Mesenchymal stem cell (in vitro differentiated cells and primary cell): Measurements from ENCODE around the gene GPR39.

Experiments
- DNase-seq: peaks from one replicate; pipeline ENCODE4 v3.0.0-alpha.2; 2013
- H2AFZ ChIP-seq: one replicate; pipeline ENCODE4 v1.6.1; 2013; ENCODE audit warnings: low read depth, mild to moderate bottlenecking, control low read depth, inconsistent platforms, low read length, moderate library complexity
- H2AK5ac ChIP-seq: 2 replicates; pipeline ENCODE4 v1.6.1; 2013; ENCODE audit warnings: low read length, moderate library complexity, mild to moderate bottlenecking, inconsistent platforms; ENCODE audit not compliant: severe bottlenecking
- H2BK120ac ChIP-seq: one replicate; pipeline ENCODE4 v1.6.1; 2013; ENCODE audit warnings: low read depth, mild to moderate bottlenecking, inconsistent platforms, low read length, moderate library complexity
- H2BK12ac ChIP-seq, 2 experiments: one replicate each; pipeline ENCODE4 v1.6.1; 2013; ENCODE audit warnings: inconsistent platforms in 2 of 2, low read length in 2 of 2, mild to moderate bottlenecking in 2 of 2, moderate library complexity in 2 of 2, control low read depth in 1 of 2
- H2BK15ac ChIP-seq: one replicate; pipeline ENCODE4 v1.6.1; 2013; ENCODE audit warnings: mild to moderate bottlenecking, low read depth, inconsistent platforms; ENCODE audit not compliant: poor library complexity, severe bottlenecking
- H2BK5ac ChIP-seq: 2 replicates; pipeline ENCODE4 v1.6.1; 2013; ENCODE audit warnings: low read depth, mild to moderate bottlenecking, low read length, control low read depth, inconsistent platforms; ENCODE audit not compliant: poor library complexity, severe bottlenecking
- H3K14ac ChIP-seq, 2 experiments: one replicate each; pipeline ENCODE4 v1.6.1; 2013; ENCODE audit warnings: inconsistent platforms in 2 of 2, low read length in 2 of 2, control low read depth in 1 of 2, mild to moderate bottlenecking in 1 of 2, moderate library complexity in 1 of 2
- H3K18ac ChIP-seq, 2 experiments: one replicate each; pipeline ENCODE4 v1.6.1; 2013; ENCODE audit warnings: inconsistent platforms in 2 of 2, low read length in 2 of 2, control low read depth in 1 of 2, low read depth in 1 of 2, mild to moderate bottlenecking in 1 of 2
- H3K23ac ChIP-seq, 2 experiments: one replicate each; pipeline ENCODE4 v1.6.1; 2013; ENCODE audit warnings: inconsistent platforms in 2 of 2, low read length in 2 of 2, mild to moderate bottlenecking in 2 of 2, moderate library complexity in 2 of 2, control low read depth in 1 of 2
- H3K27ac ChIP-seq: 2 replicates; pipeline ENCODE4 v1.5.1; 2013; ENCODE audit warnings: mild to moderate bottlenecking, moderate library complexity, low read length, control low read depth, inconsistent platforms; ENCODE audit not compliant: poor library complexity, severe bottlenecking
- H3K27me3 ChIP-seq, 2 experiments: 2 replicates each; pipeline versions ENCODE4 v1.6.1 to v1.7.0; 2013; ENCODE audit warnings: low read length in 2 of 2, mild to moderate bottlenecking in 2 of 2, moderate library complexity in 2 of 2, control low read depth in 1 of 2, inconsistent platforms in 1 of 2; ENCODE audit not compliant: control insufficient read depth in 1 of 2, insufficient read depth in 1 of 2
- H3K36me3 ChIP-seq, 2 experiments: 2 replicates each; pipeline versions ENCODE4 v1.6.1 to v1.7.0; 2013; ENCODE audit warnings: low read length in 2 of 2, control low read depth in 1 of 2, inconsistent platforms in 1 of 2, low read depth in 1 of 2, mild to moderate bottlenecking in 1 of 2; ENCODE audit not compliant: insufficient read depth in 2 of 2, control insufficient read depth in 1 of 2
- H3K4ac ChIP-seq, 2 experiments: one replicate each; pipeline ENCODE4 v1.6.1; 2013; ENCODE audit warnings: inconsistent platforms in 2 of 2, low read length in 2 of 2, mild to moderate bottlenecking in 2 of 2, moderate library complexity in 2 of 2, control low read depth in 1 of 2, low read depth in 1 of 2
- H3K4me1 ChIP-seq: 2 replicates; pipeline ENCODE4 v1.6.1; 2013; ENCODE audit warnings: low read depth, low read length, control low read depth; ENCODE audit not compliant: control insufficient read depth, insufficient read depth
- H3K4me2 ChIP-seq: 2 replicates; pipeline ENCODE4 v1.6.1; 2013; ENCODE audit warnings: low read length, mild to moderate bottlenecking, inconsistent platforms; ENCODE audit not compliant: poor library complexity, severe bottlenecking
- H3K4me3 ChIP-seq, 2 experiments: 2 replicates each; pipeline versions ENCODE4 v1.5.1 to v1.7.0; 2013; ENCODE audit warnings: low read length in 2 of 2, mild to moderate bottlenecking in 2 of 2, control low read depth in 1 of 2, low read depth in 1 of 2; ENCODE audit not compliant: insufficient read depth in 1 of 2
- H3K79me1 ChIP-seq: replicated peaks from 2 replicates; pipeline ENCODE4 v1.6.1; 2013; ENCODE audit warnings: mild to moderate bottlenecking, control low read depth, low read length, inconsistent platforms; ENCODE audit not compliant: poor library complexity, severe bottlenecking
- H3K9ac ChIP-seq: 2 replicates; pipeline ENCODE4 v1.7.0; 2013; ENCODE audit warnings: mild to moderate bottlenecking, low read length, moderate library complexity
- H3K9me3 ChIP-seq: 2 replicates; pipeline ENCODE4 v1.7.0; 2013; ENCODE audit warnings: mild to moderate bottlenecking, low read length; ENCODE audit not compliant: control insufficient read depth
- H4K8ac ChIP-seq: one replicate; pipeline ENCODE4 v1.6.1; 2013; ENCODE audit warnings: inconsistent platforms, mild to moderate bottlenecking, low read length, moderate library complexity
- H4K91ac ChIP-seq: one replicate; pipeline ENCODE4 v1.6.1; 2013; ENCODE audit warnings: mild to moderate bottlenecking, low read length, inconsistent platforms
- WGBS: methylation state at CpG from one replicate; pipeline ENCODE4 v1.1.7; 2013; ENCODE audit warnings: mixed read lengths; 5-methylcytosine and 5-hydroxymethylcytosine counted together

The GPR39 gene

DNA sequence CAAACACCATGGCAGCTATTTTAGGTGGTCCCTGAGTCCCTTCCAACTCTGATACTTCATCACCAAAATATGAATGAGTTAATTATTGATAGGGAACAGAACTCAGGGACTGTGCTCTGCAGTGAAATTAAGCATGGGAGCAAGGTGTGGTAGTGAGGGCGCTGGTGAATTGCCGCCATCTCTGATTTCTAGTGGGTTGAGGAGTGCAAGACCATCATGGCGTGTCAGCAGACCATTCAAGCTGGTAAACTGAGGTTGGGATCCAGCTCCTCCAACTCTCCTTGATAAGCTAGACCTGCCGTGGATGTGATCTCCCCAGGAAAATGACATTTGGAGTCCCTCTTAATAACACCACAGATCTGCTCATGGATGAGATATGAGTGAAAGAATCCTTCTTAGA, 183.0 kb downstream of the GPR39 start:
- WGBS, result 95% methylated on average over 4 of the region's 4 CpGs
- H3K27me3 ChIP-seq, result no peaks in the 10 kb centered on the region

DNA sequence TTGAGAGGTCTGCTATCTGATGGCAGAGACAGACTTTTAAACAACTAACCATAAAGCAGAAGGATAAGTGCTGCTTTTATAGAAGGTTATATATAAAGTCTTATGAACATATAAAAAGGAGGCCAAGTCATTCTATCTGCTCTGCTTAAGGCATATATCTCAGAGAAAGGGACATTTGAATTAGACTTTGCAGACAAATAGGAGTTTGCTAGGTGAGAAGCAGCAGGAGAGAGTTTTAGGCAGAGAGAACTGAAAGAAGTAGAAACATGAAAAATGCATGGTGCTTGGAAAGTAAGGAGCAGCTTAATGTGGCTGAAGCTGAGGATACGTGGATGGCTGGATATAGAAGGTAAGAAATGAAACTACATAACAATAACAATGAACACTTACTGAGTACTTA, 188.0 kb downstream of the GPR39 start:
- WGBS, result no CpG with 5 or more reads among the region's 1 CpG
- no peak overlapping the region for H3K18ac ChIP-seq

More for the DNA sequence above, 183.0 kb downstream of the GPR39 start:
- H2BK12ac ChIP-seq, result no peak overlapping the region
- no peak overlapping the region for H3K18ac ChIP-seq
- H3K36me3 ChIP-seq, result no peaks in the 10 kb centered on the region
- H2BK120ac ChIP-seq, result no peak overlapping the region
- H2AFZ ChIP-seq, result no peak overlapping the region
- no peak overlapping the region for H3K4ac ChIP-seq
- no peaks in the 10 kb centered on the region for H3K9me3 ChIP-seq
- no peak overlapping the region for H3K14ac ChIP-seq
- no peak overlapping the region for H3K4me3 ChIP-seq
- no peak for DNase-seq
- peaks cover 14% of the 10 kb centered on the region for H3K79me1 ChIP-seq
- no peak overlapping the region for H2AK5ac ChIP-seq
- H3K9ac ChIP-seq, result no peak overlapping the region
- H4K8ac ChIP-seq, result no peak overlapping the region
- H2BK15ac ChIP-seq, result no peak overlapping the region
- peaks cover 2% of the 10 kb centered on the region for H3K4me1 ChIP-seq
- no peak overlapping the region for H2BK5ac ChIP-seq
- H3K4me2 ChIP-seq, result no peak overlapping the region
- no peak overlapping the region for H4K91ac ChIP-seq
- H3K23ac ChIP-seq, result no peak overlapping the region
- H3K27ac ChIP-seq, result no peak overlapping the region

DNA sequence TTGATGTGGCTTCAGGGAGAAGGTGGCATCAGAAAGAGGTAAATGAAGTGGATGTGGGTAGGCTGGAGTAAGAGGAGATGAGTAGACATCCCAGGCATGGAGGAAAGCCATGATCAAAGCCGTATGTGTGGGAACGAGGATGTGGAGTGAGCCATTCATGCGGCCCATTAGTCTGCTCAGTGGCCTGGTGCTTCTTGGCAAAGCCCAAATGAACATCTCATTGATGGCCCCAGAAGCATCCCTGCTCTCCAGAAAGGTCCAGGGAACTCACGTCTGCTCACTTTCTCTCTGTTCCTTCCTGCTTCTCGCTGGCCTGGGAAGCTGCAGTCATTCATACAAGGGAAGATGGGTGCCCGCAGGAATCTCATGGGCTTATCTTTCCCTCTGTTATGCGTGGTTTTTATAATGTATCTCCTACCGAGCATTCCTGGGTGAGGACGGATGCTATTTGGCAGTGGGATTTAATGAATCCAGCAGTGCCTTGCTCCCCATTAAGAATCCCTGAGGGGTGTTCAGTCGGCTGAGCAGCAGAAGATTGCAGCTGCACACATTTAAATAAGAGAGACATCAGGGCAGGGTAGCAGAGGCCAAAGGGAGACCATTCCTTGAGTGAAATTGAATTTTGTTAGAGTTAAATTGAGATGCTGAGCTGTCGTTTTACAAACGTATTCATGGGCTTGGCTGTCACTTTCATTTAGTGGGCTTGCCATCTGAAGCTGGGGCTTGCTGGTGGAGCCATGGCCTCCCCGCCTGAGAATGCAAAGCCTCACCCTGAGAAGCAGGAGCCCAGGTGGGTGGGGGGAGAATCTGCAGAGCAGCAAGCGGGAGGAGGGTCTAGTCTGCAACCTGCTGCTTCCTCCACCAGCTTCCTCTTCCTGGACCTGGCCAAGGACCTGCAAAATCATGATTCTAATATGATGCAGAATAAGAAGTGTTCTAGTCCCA, 188.9 kb downstream of the GPR39 start:
- Histone ChIP-seq H3K27ac (no peak overlapping the region), H3K4ac (no peak overlapping the region), H3K4me2 (no peak overlapping the region), H3K14ac (no peak overlapping the region), H3K4me3 (no peak overlapping the region), H3K36me3 (no peaks in the 10 kb centered on the region), H3K18ac (no peak overlapping the region), H2BK15ac (no peak overlapping the region), H2BK5ac (no peak overlapping the region), H3K9me3 (no peaks in the 10 kb centered on the region), H4K91ac (no peak overlapping the region), H4K8ac (no peak overlapping the region), H2BK12ac (no peak overlapping the region), H2BK120ac (no peak overlapping the region), H3K4me1 (no peaks in the 10 kb centered on the region), H2AK5ac (no peak overlapping the region), H3K27me3 (no peaks in the 10 kb centered on the region), H2AFZ (no peak overlapping the region), H3K79me1 (peaks cover 1% of the 10 kb centered on the region), H3K9ac (no peak overlapping the region), H3K23ac (no peak overlapping the region)
- DNase-seq, result no peak
- 85% methylated on average over 13 of the region's 14 CpGs for WGBS

More for the DNA sequence above, 188.0 kb downstream of the GPR39 start:
- Histone ChIP-seq H4K91ac (no peak overlapping the region), H3K14ac (no peak overlapping the region), H3K27me3 (no peaks in the 10 kb centered on the region), H3K4me3 (no peak overlapping the region), H3K9me3 (no peaks in the 10 kb centered on the region), H4K8ac (no peak overlapping the region), H3K4me1 (peaks cover under 1% of the 10 kb centered on the region), H2BK120ac (no peak overlapping the region), H3K4ac (no peak overlapping the region), H2BK15ac (no peak overlapping the region), H2BK5ac (no peak overlapping the region), H3K4me2 (no peak overlapping the region), H2BK12ac (no peak overlapping the region), H3K79me1 (peaks cover 1% of the 10 kb centered on the region), H2AK5ac (no peak overlapping the region), H2AFZ (no peak overlapping the region), H3K36me3 (no peaks in the 10 kb centered on the region), H3K23ac (no peak overlapping the region), H3K9ac (no peak overlapping the region), H3K27ac (no peak overlapping the region)
- no peak for DNase-seq

DNA sequence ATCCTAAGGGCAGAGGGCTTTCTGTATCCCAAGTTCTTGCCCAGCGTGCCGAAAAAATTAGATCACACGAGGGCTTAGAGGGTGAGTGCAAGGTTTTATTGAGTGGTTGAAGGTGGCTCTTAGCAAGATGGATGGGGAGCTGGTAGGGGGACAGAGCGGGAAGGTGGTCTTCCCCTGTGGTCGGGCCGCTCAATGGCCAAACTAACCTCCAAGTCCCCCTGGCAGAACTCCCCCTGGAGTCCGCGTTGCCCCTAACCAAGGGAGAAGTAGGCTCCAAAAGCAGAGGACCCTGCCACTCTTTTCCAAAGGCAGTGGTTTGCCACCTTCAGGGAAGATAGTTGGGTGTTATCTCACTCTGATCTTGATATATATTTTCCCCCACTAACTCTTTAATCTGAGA, 190.0 kb downstream of the GPR39 start:
- H2BK12ac ChIP-seq, result no peak overlapping the region
- no peak overlapping the region for H4K91ac ChIP-seq
- 94% methylated on average over 6 of the region's 8 CpGs for WGBS
- no peak overlapping the region for H3K18ac ChIP-seq
- no peaks in the 10 kb centered on the region for H3K36me3 ChIP-seq
- no peak overlapping the region for H4K8ac ChIP-seq
- no peak overlapping the region for H3K4me3 ChIP-seq
- H3K27ac ChIP-seq, result no peak overlapping the region
- no peak overlapping the region for H3K4ac ChIP-seq
- no peak overlapping the region for H2BK5ac ChIP-seq
- H3K4me1 ChIP-seq, result no peaks in the 10 kb centered on the region
- H2BK120ac ChIP-seq, result no peak overlapping the region
- no peak overlapping the region for H2AFZ ChIP-seq
- no peaks in the 10 kb centered on the region for H3K9me3 ChIP-seq
- H2AK5ac ChIP-seq, result no peak overlapping the region
- H3K79me1 ChIP-seq, result peaks cover 4% of the 10 kb centered on the region
- H3K27me3 ChIP-seq, result no peaks in the 10 kb centered on the region
- no peak overlapping the region for H2BK15ac ChIP-seq
- no peak overlapping the region for H3K23ac ChIP-seq
- no peak for DNase-seq
- H3K14ac ChIP-seq, result no peak overlapping the region
- no peak overlapping the region for H3K9ac ChIP-seq
- no peak overlapping the region for H3K4me2 ChIP-seq
